T47D (cell line): Measurements from ENCODE around the gene CAVIN1.
"Not testable (repeated sequence)": the region's sequence is repeated elsewhere in the genome, so short reads cannot be mapped to it uniquely, and the experiment has no call there.

ENCODE experiments used
- DNase-seq, 2 experiments: peaks; one replicate each; pipeline versions ENCODE4 v3.0.0 to v3.0.0-alpha.2; 2011 to 2012; ENCODE audit warnings: low read depth in 1 of 2, low spot score in 1 of 2
- JUND ChIP-seq: IDR thresholded peaks from 2 replicates; pipeline ENCODE4 v1.6.1; 2012; ENCODE audit warnings: low read depth
- in situ Hi-C: cut with HindIII; loops from 2 replicates; pipeline ENCODE4 v1.10.0; 2016; ENCODE audit warnings: low sequenced_read_pairs, low pct_unique_long_range_greater_than_20kb

CAVIN1 gene, protein sequence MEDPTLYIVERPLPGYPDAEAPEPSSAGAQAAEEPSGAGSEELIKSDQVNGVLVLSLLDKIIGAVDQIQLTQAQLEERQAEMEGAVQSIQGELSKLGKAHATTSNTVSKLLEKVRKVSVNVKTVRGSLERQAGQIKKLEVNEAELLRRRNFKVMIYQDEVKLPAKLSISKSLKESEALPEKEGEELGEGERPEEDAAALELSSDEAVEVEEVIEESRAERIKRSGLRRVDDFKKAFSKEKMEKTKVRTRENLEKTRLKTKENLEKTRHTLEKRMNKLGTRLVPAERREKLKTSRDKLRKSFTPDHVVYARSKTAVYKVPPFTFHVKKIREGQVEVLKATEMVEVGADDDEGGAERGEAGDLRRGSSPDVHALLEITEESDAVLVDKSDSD

GRCh38 chr17:42422958-42423712, at the start of gene CAVIN1:
Gene CAVIN1 (minus strand): TSS chr17:42423256. CDS start chr17:42423097, 159 bp downstream.
- TF ChIP-seq JUND = no peak
- DNase-seq = peak; percentile 98 to 99
- in situ Hi-C loops = no loop called here

DNA sequence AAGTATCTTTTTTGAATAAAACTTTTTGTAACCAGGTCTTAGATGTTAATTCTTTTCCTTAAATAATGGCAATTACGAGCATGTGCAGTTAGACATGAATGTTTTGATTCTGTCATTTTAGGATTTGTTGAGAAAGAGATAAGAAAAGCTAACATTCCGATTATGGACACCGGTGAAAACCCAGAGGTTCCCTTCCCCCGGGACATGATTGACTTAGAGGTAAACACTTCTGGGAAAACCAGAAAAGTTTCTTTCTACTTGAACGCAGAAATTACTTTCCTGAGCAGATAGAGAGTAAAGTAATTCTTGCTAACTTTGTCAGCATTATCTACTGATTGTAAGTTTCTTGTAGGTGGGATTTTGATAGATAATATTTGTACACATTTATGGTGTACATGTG, 44.8 kb upstream of the CAVIN1 start:
- in situ Hi-C loops = no loop called here

GRCh38 chr17:42463976-42464400, 40.9 kb upstream of the CAVIN1 start:
- no peak for DNase-seq
- no peak for TF ChIP-seq JUND
- in situ Hi-C loops = no loop called here

More for the DNA sequence above, 44.8 kb upstream of the CAVIN1 start:
- TF ChIP-seq JUND = no peak
- DNase-seq = peak in 1 of 2 experiments; percentile 20

DNA sequence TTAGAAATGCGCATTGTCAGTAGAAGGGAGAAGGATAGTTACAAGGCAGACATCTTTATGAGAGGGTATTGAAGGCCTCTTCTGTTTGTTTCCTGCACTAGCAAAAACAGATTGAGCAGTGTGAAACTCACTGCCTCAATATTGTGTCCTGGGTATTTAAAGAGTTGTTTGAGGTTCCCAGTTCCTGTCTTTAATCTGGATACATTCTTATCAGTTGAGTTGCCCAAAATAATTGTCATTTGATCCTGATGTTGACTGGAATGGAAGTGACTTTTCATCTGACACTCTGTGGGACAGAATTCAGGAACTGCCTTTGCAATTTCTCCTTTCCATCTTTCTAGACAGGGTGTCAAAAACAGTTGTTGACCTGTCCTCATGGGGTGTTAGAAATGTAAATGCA, 37.3 kb upstream of the CAVIN1 start:
- DNase-seq = no peak
- no peak for TF ChIP-seq JUND
- in situ Hi-C loops = no loop called here

GRCh38 chr17:42459801-42460281, 36.8 kb upstream of the CAVIN1 start:
- peak; percentile 23 to 44 for DNase-seq
- in situ Hi-C loops = no loop called here

DNA sequence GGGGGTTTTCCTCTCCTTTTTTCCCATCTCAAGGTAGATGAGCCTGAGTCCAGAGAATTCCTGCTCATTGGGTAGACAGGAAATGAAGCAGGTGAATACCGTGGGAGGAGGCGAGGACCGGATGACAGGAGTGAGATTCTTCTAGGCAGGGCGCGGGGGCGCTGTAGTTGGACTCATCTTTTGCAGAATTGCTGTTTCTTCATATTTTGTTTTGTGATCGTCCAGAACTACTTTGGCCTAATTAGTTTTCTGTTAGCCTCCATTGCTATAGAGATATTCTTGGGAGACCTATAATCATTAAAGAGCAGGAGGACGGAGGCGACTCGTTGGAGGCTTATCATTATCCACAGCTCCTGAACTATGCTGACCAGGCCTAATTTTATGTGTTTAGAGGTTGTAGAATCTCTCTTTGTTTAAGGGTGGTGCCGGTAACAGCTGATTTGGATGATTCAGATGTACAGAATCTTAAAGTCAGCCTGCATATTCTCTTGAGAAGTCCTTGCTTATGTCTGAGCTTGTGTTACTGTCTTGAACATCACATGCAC, 36.3 kb upstream of the CAVIN1 start:
- peak; percentile 32 to 66 for DNase-seq

More at GRCh38 chr17:42459801-42460281, 36.8 kb upstream of the CAVIN1 start:
- no peak for TF ChIP-seq JUND

DNA sequence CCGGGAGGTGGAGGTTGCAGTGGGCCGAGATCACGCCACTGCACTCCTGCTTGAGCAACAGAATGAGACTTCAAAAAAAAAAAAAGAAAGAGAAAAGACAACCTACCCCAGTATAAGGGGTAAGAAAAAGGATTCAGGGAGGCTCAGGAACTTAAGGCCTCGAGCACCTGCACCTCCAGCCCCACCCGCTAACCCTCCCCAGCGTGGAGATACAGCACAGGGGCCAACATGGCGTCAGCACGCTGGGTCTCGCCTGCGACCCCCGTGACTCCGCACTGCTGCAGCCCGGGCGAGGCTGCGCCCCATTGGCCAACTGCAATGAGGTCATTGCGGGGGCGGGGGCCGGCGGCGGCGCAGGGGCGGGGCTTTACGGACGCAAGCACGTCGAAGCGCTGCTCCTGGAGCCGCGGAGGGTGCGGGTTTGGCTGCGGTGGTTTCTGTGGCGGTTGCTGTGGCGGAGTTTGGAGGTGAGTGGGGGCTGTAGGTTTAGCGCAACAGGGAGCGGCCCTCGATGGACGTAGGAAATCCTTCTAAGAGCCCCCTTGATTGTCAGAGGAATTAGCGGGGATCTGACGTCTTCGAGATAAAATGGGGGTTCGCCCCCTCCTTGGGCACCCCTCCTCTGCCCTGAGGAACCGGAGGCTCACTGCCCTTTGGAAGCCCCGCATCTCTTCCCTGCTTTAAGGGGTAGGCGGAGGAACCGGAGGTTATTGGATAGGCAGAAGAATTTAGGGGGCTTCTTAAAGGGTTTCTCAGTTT, 35.6 kb upstream of the CAVIN1 start, which contains the start of gene ATP6V0A1:
TSS of gene ATP6V0A1 (plus strand) at position 382 of the 759 bp plus-strand sequence. CDS start 2,017 bp downstream, outside the sequence.
- DNase-seq = peak; percentile 89 to 92
- in situ Hi-C loops = no loop called here
- TF ChIP-seq JUND = no peak

More for the DNA sequence above, 36.3 kb upstream of the CAVIN1 start:
- in situ Hi-C loops = no loop called here
- TF ChIP-seq JUND = no peak

GRCh38 chr17:42457107-42457792, 34.2 kb upstream of the CAVIN1 start:
- no peak for DNase-seq
- in situ Hi-C loops = no loop called here

GRCh38 chr17:42456223-42457106, 33.4 kb upstream of the CAVIN1 start:
- no peak for DNase-seq
- TF ChIP-seq JUND = no peak
- in situ Hi-C loops = no loop called here

More at GRCh38 chr17:42457107-42457792, 34.2 kb upstream of the CAVIN1 start:
- no peak for TF ChIP-seq JUND

GRCh38 chr17:42454987-42455386, 31.9 kb upstream of the CAVIN1 start:
- DNase-seq, in situ Hi-C loops: not testable (repeated sequence)

DNA sequence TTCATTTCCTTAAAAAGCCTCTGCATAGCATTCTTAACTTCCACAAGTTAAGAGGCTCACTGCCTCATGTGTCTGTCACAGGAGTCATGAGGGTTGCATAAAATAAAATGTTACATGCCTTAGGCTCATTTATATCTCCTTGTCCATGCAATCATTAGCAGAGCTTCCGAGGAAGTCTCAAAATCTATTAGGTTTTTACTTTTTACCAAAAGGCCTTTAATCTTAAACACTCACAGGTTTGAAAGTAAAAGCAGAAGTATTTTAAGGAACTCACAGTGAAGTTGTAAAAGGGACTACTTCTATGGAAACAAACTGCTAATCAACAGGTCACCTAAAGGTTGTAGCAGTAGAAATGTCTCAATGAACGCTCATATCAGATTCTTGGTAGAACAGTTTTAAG, 30.4 kb upstream of the CAVIN1 start:
- no peak for TF ChIP-seq JUND
- in situ Hi-C loops = no loop called here
- DNase-seq = no peak

DNA sequence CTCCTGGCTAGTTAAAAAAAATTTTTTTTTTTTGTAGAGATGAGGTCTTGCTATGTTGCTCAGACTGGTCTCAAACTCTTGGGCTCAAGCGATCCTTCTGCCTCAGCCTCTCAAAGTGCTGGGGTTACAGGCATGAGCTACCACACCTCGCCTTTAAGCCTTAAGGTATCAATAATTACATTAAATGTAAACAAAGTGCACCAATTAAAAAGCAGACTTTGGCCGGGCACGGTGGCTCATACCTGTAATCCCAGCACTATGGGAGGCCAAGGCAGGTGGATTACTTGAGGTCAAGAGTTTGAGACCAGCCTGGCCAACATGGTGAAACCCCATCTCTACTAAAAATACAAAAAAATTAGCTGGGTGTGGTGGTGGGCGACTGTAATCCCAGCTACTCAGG, 28.2 kb upstream of the CAVIN1 start:
- DNase-seq, in situ Hi-C loops: not testable (repeated sequence)

GRCh38 chr17:42449838-42450237, 26.8 kb upstream of the CAVIN1 start:
- DNase-seq, in situ Hi-C loops: not testable (repeated sequence)

GRCh38 chr17:42449176-42449575, 26.1 kb upstream of the CAVIN1 start:
- in situ Hi-C loops, DNase-seq: not testable (repeated sequence)
